Heart left ventricle (tissue), 13 donors: Measurements from ENCODE around the gene TEN1.

ENCODE experiments used
- POLR2A ChIP-seq, 2 donors: fragments of 450-650 bp; IDR thresholded peaks; one replicate each; pipeline ENCODE4 v1.6.1; 2017; ENCODE audit warnings: antibody characterized with exemption in 2 of 2, mild to moderate bottlenecking in 2 of 2, moderate library complexity in 2 of 2
- TF ChIP-seq, protein P1 (sequence below), 12 donors: fragments of 200-600 bp; sonication (generic) in 4 of 12; IDR thresholded peaks; one replicate each; pipeline versions ENCODE4 v1.5.0 to v1.8.0; 2018 to 2022; ENCODE audit warnings: antibody characterized with exemption in 12 of 12, mild to moderate bottlenecking in 5 of 12
- donor health status: ischemic (EF 13 %, LVEDD 7.1; RV severe dilation, severe dysfunction).
- donor health status: DM: no; HTN: yes; CAD: no.
- donor health status: DM: no; HTN: no; CAD: no.
- donor health status: ischemic (EF 25% LVEDD 6.9; RV normal size, moderate dysfunction).
- donor health status: ischemic (EF 25% LVEDD 5.7; RV mildly dilated, moderate dysfunction).
- donor health status: ischemic (EF 35%, LVEDD 5.7; RV mildly dilated, moderate dysfunction).
- donor health status: nonischemic (EF 11% LVEDD 7.7; RV severe dilation, severe dysfunction).
- donor health status: DM: yes; HTN: yes; CAD: no.
- donor health status: PGD.
- donor health status: ischemic (EF 29% LVEDD 5.4; RV normal size, mild dysfunction).
- donor health status: nonischemic (EF 23%, LVEDD 6.1; RV moderate dilation, normal function).

- no peak for TF ChIP-seq POLR2A (IDR thresholded peaks at IDR 0.05)
- TF ChIP-seq, protein P1, sequence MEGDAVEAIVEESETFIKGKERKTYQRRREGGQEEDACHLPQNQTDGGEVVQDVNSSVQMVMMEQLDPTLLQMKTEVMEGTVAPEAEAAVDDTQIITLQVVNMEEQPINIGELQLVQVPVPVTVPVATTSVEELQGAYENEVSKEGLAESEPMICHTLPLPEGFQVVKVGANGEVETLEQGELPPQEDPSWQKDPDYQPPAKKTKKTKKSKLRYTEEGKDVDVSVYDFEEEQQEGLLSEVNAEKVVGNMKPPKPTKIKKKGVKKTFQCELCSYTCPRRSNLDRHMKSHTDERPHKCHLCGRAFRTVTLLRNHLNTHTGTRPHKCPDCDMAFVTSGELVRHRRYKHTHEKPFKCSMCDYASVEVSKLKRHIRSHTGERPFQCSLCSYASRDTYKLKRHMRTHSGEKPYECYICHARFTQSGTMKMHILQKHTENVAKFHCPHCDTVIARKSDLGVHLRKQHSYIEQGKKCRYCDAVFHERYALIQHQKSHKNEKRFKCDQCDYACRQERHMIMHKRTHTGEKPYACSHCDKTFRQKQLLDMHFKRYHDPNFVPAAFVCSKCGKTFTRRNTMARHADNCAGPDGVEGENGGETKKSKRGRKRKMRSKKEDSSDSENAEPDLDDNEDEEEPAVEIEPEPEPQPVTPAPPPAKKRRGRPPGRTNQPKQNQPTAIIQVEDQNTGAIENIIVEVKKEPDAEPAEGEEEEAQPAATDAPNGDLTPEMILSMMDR (IDR thresholded peaks at IDR 0.05), result no peak
These were observed 8.0 kb downstream of the TEN1 start for GRCh38 chr17:75987041-75987440.
